Liver (tissue), 9 donors: ENCODE data around the gene MGAT5. TPM values are rescaled to one million over a fixed set of nuclear protein-coding genes. Genes with fewer than 3 reads are reported as not detected.

Source experiments
- DNase-seq: peaks from one replicate; pipeline ENCODE4 v3.0.0-alpha.2; 2017; ENCODE audit warnings: low spot score
- H3K27ac ChIP-seq, 2 donors: one replicate each; pipeline ENCODE4 v1.7.0; 2013; ENCODE audit warnings: inconsistent platforms in 2 of 2, low read length in 2 of 2, control low read depth in 1 of 2, low read depth in 1 of 2, mild to moderate bottlenecking in 1 of 2
- H3K27me3 ChIP-seq, 4 donors: one replicate each; pipeline versions ENCODE4 v1.6.1 to v1.7.0; 2013; ENCODE audit warnings: low read length in 3 of 4, inconsistent platforms in 1 of 4, mild to moderate bottlenecking in 1 of 4, moderate library complexity in 1 of 4; ENCODE audit not compliant: control insufficient read depth in 4 of 4, insufficient read depth in 4 of 4
- H3K36me3 ChIP-seq, 4 donors: one replicate each; pipeline versions ENCODE4 v1.6.1 to v1.7.0; 2013; ENCODE audit warnings: low read length in 3 of 4, mild to moderate bottlenecking in 3 of 4, low read depth in 1 of 4, moderate library complexity in 1 of 4; ENCODE audit not compliant: control insufficient read depth in 4 of 4, insufficient read depth in 3 of 4
- H3K4me1 ChIP-seq, 4 donors: one replicate each; pipeline versions ENCODE4 v1.6.1 to v1.7.0; 2013; ENCODE audit warnings: low read length in 3 of 4, mild to moderate bottlenecking in 3 of 4, moderate library complexity in 1 of 4; ENCODE audit not compliant: control insufficient read depth in 4 of 4, insufficient read depth in 4 of 4
- H3K4me3 ChIP-seq, 3 donors: one replicate each; pipeline versions ENCODE4 v1.6.1 to v1.7.0; 2013; ENCODE audit warnings: low read length in 3 of 3, control low read depth in 1 of 3, low read depth in 1 of 3, mild to moderate bottlenecking in 1 of 3
- H3K9ac ChIP-seq, 2 donors: one replicate each; pipeline ENCODE4 v1.7.0; 2013; ENCODE audit warnings: low read length in 2 of 2, mild to moderate bottlenecking in 2 of 2, moderate library complexity in 2 of 2, control low read depth in 1 of 2, low read depth in 1 of 2
- H3K9me3 ChIP-seq, 4 donors: one replicate each; pipeline versions ENCODE4 v1.6.1 to v1.7.0; 2013; ENCODE audit warnings: low read length in 3 of 4; ENCODE audit not compliant: control insufficient read depth in 4 of 4
- ATF3 ChIP-seq: IDR thresholded peaks from 2 replicates; pipeline ENCODE4 v1.6.1; 2016; ENCODE audit warnings: antibody characterized with exemption
- CTCF ChIP-seq: fragments of 150-350 bp; IDR thresholded peaks from 2 replicates; pipeline ENCODE4 v1.5.1; 2017; ENCODE audit warnings: improper control_type of control experiment, low read depth, low read length; ENCODE audit not compliant: missing input control
- EGR1 ChIP-seq, 2 donors: IDR thresholded peaks; 2 replicates each; pipeline ENCODE4 v1.6.1; 2016 to 2018; ENCODE audit warnings: antibody characterized with exemption in 2 of 2, low read depth in 2 of 2
- FOXA2 ChIP-seq: IDR thresholded peaks from 2 replicates; pipeline ENCODE4 v1.6.1; 2016; ENCODE audit warnings: antibody characterized with exemption
- GABPA ChIP-seq, 2 donors: IDR thresholded peaks in 1 of 2; conservative IDR thresholded peaks in 1 of 2; 2 replicates each; pipeline ENCODE4 v1.6.1; 2016; ENCODE audit warnings: antibody characterized with exemption in 2 of 2, mild to moderate bottlenecking in 1 of 2, moderate library complexity in 1 of 2
- HNF4A ChIP-seq, 2 donors: conservative IDR thresholded peaks; 2 replicates each; pipeline ENCODE4 v1.6.1; 2016; ENCODE audit warnings: antibody characterized with exemption in 2 of 2, mild to moderate bottlenecking in 2 of 2
- JUND ChIP-seq, 2 donors: IDR thresholded peaks; 2 replicates each; pipeline ENCODE4 v1.6.1; 2016; ENCODE audit warnings: antibody characterized with exemption in 2 of 2
- MAX ChIP-seq: IDR thresholded peaks from 2 replicates; pipeline ENCODE4 v1.6.1; 2016; ENCODE audit warnings: antibody characterized with exemption
- NR2F2 ChIP-seq: IDR thresholded peaks from 2 replicates; pipeline ENCODE4 v1.6.1; 2016; ENCODE audit warnings: antibody characterized with exemption
- RAD21 ChIP-seq, 2 donors: IDR thresholded peaks; 2 replicates each; pipeline ENCODE4 v1.6.1; 2016; ENCODE audit warnings: antibody characterized with exemption in 2 of 2, mild to moderate bottlenecking in 2 of 2
- SP1 ChIP-seq: IDR thresholded peaks from 2 replicates; pipeline ENCODE4 v1.6.1; 2018; ENCODE audit warnings: antibody characterized with exemption, mild to moderate bottlenecking
- TAF1 ChIP-seq: conservative IDR thresholded peaks from 2 replicates; pipeline ENCODE4 v1.6.1; 2016; ENCODE audit warnings: antibody characterized with exemption, mild to moderate bottlenecking
- YY1 ChIP-seq: IDR thresholded peaks from 2 replicates; pipeline ENCODE4 v1.6.1; 2016; ENCODE audit warnings: antibody characterized with exemption, mild to moderate bottlenecking
- WGBS: extraction: QIAGEN DNeasy Blood & Tissue Kit; methylation state at CpG from one replicate; pipeline ENCODE4 v1.1.7; 2013; 5-methylcytosine and 5-hydroxymethylcytosine counted together
- polyA plus RNA-seq, 2 donors: library from polyadenylated mRNA; stranded (reverse) in 1 of 2; unstranded in 1 of 2; fragments of 200-250 nt in 1 of 2; fragments of >200 nt in 1 of 2; fragmentation: Nextera tagmentation in 1 of 2; extraction: Ambion mirVana in 1 of 2; gene quantifications; one replicate each; pipeline versions ENCODE4 v1.2.1 to v1.2.3, GENCODE V29; 2013 to 2015
- total RNA-seq, 2 donors: library from RNA; depleted of rRNA; stranded (reverse); fragments of >200 nt; gene quantifications; one replicate each; pipeline ENCODE4 v1.2.3, GENCODE V29; 2014
- TF ChIP-seq, protein P1 (sequence below): IDR thresholded peaks from 2 replicates; pipeline ENCODE4 v1.6.1; 2016; ENCODE audit warnings: antibody characterized with exemption, mild to moderate bottlenecking
- donor health status: healthy.
- donor health status: healthy.
- donor health status: healthy.
- donor health status: healthy.
- donor health status: healthy.

MGAT5 gene
- total and polyA plus RNA-seq, 4 donors: 1.8 to 12.7 (median 5.6) TPM

DNA sequence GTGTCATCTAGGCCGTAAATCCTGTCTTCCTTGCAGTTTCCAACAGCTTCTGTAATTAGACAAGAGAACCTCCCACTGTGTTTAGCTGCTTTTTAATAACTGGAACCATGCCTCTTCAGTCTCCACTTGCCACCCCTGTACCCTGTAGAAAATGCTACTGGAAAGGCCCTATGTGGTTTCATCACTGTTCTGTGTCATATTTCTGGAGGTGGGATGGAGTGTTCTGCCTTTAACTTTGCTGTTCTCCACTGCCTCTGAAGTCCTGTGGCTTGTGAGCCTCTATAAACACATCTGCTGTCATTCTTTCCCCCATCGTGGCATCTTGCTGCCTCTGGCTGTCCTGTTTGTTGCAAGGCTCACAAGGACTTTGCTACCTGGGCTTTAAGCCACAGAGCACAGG, 17.9 kb downstream of the MGAT5 start (continued):
- TF ChIP-seq YY1: no peak

DNA sequence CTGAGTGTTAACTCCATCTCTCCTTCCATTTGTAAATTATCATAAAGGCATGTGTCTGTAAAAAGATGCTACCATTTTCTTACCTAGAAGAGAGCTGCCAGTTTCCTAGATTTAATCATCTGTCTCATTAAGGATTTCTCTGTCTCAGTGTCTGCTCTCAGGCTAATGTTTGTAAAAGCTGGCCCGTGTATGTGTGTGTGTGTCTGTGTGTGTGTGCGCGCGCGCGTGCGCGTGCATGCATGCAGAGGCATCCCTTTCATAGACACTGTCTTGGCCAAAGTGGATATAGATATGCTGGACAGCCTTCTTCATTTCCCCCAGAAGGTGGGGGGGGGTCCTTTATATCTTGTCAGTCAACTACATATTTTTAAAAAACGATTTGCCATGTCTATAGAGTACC, 18.9 kb downstream of the MGAT5 start:
- H3K4me1 ChIP-seq: no peaks in the 10 kb centered on the region
- 94% methylated on average over 9 of the region's 9 CpGs for WGBS
- H3K27ac ChIP-seq: no peak overlapping the region
- H3K9ac ChIP-seq: no peak overlapping the region
- no peak overlapping the region for H3K4me3 ChIP-seq
- no peaks in the 10 kb centered on the region for H3K9me3 ChIP-seq
- DNase-seq: no peak
- TF ChIP-seq CTCF (no peak), TAF1 (no peak), EGR1 (IDR thresholded peaks at IDR 0.05; ENCODE audit: low read depth in 2 of 2) (no peak), JUND (IDR thresholded peaks at IDR 0.05) (no peak), SP1 (no peak), GABPA (IDR thresholded peaks at IDR 0.05 in 1 of 2, conservative IDR thresholded peaks at IDR 0.05 in 1 of 2) (no peak), FOXA2 (no peak)
- TF ChIP-seq, protein P1, sequence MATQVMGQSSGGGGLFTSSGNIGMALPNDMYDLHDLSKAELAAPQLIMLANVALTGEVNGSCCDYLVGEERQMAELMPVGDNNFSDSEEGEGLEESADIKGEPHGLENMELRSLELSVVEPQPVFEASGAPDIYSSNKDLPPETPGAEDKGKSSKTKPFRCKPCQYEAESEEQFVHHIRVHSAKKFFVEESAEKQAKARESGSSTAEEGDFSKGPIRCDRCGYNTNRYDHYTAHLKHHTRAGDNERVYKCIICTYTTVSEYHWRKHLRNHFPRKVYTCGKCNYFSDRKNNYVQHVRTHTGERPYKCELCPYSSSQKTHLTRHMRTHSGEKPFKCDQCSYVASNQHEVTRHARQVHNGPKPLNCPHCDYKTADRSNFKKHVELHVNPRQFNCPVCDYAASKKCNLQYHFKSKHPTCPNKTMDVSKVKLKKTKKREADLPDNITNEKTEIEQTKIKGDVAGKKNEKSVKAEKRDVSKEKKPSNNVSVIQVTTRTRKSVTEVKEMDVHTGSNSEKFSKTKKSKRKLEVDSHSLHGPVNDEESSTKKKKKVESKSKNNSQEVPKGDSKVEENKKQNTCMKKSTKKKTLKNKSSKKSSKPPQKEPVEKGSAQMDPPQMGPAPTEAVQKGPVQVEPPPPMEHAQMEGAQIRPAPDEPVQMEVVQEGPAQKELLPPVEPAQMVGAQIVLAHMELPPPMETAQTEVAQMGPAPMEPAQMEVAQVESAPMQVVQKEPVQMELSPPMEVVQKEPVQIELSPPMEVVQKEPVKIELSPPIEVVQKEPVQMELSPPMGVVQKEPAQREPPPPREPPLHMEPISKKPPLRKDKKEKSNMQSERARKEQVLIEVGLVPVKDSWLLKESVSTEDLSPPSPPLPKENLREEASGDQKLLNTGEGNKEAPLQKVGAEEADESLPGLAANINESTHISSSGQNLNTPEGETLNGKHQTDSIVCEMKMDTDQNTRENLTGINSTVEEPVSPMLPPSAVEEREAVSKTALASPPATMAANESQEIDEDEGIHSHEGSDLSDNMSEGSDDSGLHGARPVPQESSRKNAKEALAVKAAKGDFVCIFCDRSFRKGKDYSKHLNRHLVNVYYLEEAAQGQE: no peak
- H3K36me3 ChIP-seq: peaks cover 0 to 4% (median 0%) of the 10 kb centered on the region in 4 donors
- H3K27me3 ChIP-seq: no peaks in the 10 kb centered on the region

- H3K4me3 ChIP-seq: no peak overlapping the region
- 96% methylated on average over 4 of the region's 4 CpGs for WGBS
- peaks cover 0 to 4% (median 0%) of the 10 kb centered on the region in 4 donors for H3K36me3 ChIP-seq
- H3K9ac ChIP-seq: no peak overlapping the region
- TF ChIP-seq YY1 (no peak), GABPA (IDR thresholded peaks at IDR 0.05 in 1 of 2, conservative IDR thresholded peaks at IDR 0.05 in 1 of 2) (no peak), SP1 (no peak), MAX (no peak), EGR1 (IDR thresholded peaks at IDR 0.05; ENCODE audit: low read depth in 2 of 2) (no peak), CTCF (no peak), ATF3 (no peak), NR2F2 (no peak), TAF1 (no peak), RAD21 (IDR thresholded peaks at IDR 0.05) (no peak), FOXA2 (no peak), HNF4A (conservative IDR thresholded peaks at IDR 0.05) (no peak), JUND (IDR thresholded peaks at IDR 0.05) (no peak)
- TF ChIP-seq, protein P1: no peak
- H3K4me1 ChIP-seq: no peaks in the 10 kb centered on the region
- no peaks in the 10 kb centered on the region for H3K27me3 ChIP-seq
- DNase-seq: no peak
- H3K9me3 ChIP-seq: no peaks in the 10 kb centered on the region
- H3K27ac ChIP-seq: no peak overlapping the region
Observed at GRCh38 chr2:134273256-134273983, 19.5 kb downstream of the MGAT5 start.
